A549 (cell line): ENCODE measurements around the gene ZMIZ2.

Experiments used
- ESRRA ChIP-seq: fragments of 150-350 bp; IDR thresholded peaks from 2 replicates; pipeline ENCODE4 v1.6.1; 2014; ENCODE audit warnings: mild to moderate bottlenecking, low read length, borderline replicate concordance
- POLR2A ChIP-seq: IDR thresholded peaks from 2 replicates; pipeline ENCODE4 v1.6.1; 2012; ENCODE audit warnings: mild to moderate bottlenecking, low read length
- RCOR1 ChIP-seq: fragments of 150-350 bp; IDR thresholded peaks from 2 replicates; pipeline ENCODE4 v1.6.1; 2014; ENCODE audit warnings: antibody characterized with exemption, low read length, low read depth
- SMC3 ChIP-seq: fragments of >200 bp; sonication (Bioruptor Twin); formaldehyde crosslinking; IDR thresholded peaks from 3 replicates; pipeline ENCODE4 v1.6.1; 2018; ENCODE audit warnings: inconsistent platforms

DNA sequence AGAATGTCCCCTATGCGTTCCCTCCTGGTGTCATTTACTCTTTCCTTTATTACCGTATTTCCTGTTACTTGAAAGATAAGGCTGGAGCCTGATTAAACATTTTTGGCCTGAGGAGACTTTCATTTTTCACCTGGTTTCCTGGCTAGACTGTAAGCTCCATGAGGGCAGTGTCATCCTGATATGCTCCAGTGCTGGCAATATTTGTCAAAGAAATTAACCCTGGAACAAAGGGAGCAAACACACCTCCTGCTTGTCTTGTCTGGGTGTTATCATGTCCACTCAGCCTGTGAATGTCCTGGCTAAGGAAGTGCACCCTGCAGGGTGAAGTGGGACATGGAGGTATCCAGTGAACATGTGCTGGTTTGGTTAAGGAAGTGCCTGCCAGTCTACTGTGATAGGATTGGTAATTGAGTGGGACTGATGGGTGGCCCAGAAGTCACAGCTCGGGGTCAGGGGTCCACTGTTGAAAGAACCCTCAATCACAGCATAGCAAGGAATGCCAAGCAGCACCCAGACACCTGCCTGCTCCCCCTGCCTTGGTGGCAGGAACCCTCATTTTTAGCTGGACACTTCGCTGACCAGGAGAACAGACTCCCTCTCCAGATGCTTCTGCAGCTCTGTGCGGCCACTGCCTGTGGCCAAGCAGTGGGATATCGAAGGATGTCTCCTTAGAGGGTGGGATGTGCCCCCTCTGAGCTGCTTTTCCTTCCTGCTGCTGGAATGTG lies 26.9 kb downstream of the ZMIZ2 start:
- no peak for TF ChIP-seq RCOR1
- no peak for TF ChIP-seq POLR2A
- no peak for TF ChIP-seq ESRRA
- TF ChIP-seq SMC3: no peak
